Peyer's patch (tissue), 4 donors: ENCODE results near the gene ANO2. TPM values are rescaled to one million over a fixed set of nuclear protein-coding genes. Genes with fewer than 3 reads are reported as not detected.

Experiments
- DNase-seq, 3 donors: peaks; one replicate each; pipeline ENCODE4 v3.0.0-alpha.2; 2017 to 2019
- H3K27ac ChIP-seq, 4 donors: fragments of 200-600 bp; sonication (generic); one replicate each; pipeline ENCODE4 v1.5.1; 2016 to 2019
- H3K27me3 ChIP-seq, 2 donors: fragments of 200-600 bp; sonication (generic); one replicate each; pipeline ENCODE4 v1.5.1; 2019
- H3K36me3 ChIP-seq, 3 donors: fragments of 200-600 bp; sonication (generic); one replicate each; pipeline ENCODE4 v1.5.1; 2016 to 2019
- H3K4me1 ChIP-seq, 4 donors: fragments of 200-600 bp; sonication (generic); one replicate each; pipeline ENCODE4 v1.5.1; 2016 to 2019
- H3K4me3 ChIP-seq, 4 donors: fragments of 200-600 bp; sonication (generic); 1 replicate in 3 of 4; 2 replicates in 1 of 4; pipeline ENCODE4 v1.5.1; 2016 to 2019; ENCODE audit warnings: mild to moderate bottlenecking in 1 of 4
- H3K9me3 ChIP-seq, 4 donors: fragments of 200-600 bp; sonication (generic); one replicate each; pipeline ENCODE4 v1.5.1; 2016 to 2019; ENCODE audit warnings: mild to moderate bottlenecking in 1 of 4
- CTCF ChIP-seq, 6 experiments: fragments of 450-650 bp in 4 of 6; fragments of 200-600 bp in 2 of 6; sonication (generic) in 1 of 6; IDR thresholded peaks; one replicate each; pipeline ENCODE4 v1.5.1; 2017 to 2019; ENCODE audit warnings: antibody characterized with exemption in 6 of 6, mild to moderate bottlenecking in 3 of 6, moderate library complexity in 1 of 6
- POLR2A ChIP-seq, 2 donors: fragments of 450-650 bp; IDR thresholded peaks; one replicate each; pipeline ENCODE4 v1.5.1; 2017; ENCODE audit warnings: antibody characterized with exemption in 2 of 2, mild to moderate bottlenecking in 2 of 2, moderate library complexity in 2 of 2
- total RNA-seq, 4 donors: library from RNA; depleted of rRNA; stranded (reverse); fragments of >200 nt; gene quantifications; one replicate each; pipeline ENCODE4 v1.1.0, GENCODE V29; 2016

ANO2 gene
- total RNA-seq, 4 donors from 2014 or later = 0.53 to 23.9 (median 5.8) TPM

GRCh38 chr12:5985471-5985870, 40.4 kb upstream of the ANO2 start:
- TF ChIP-seq CTCF (IDR thresholded peaks at IDR 0.05) (no peak), POLR2A (IDR thresholded peaks at IDR 0.05) (no peak)
- H3K4me1 ChIP-seq = no peaks in the 10 kb centered on the region
- H3K9me3 ChIP-seq = no peaks in the 10 kb centered on the region
- no peak for DNase-seq
- no peak overlapping the region for H3K27ac ChIP-seq
- no peaks in the 10 kb centered on the region for H3K27me3 ChIP-seq
- no peaks in the 10 kb centered on the region for H3K36me3 ChIP-seq
- H3K4me3 ChIP-seq = no peak overlapping the region

GRCh38 chr12:5984873-5985272, 39.8 kb upstream of the ANO2 start:
- Histone ChIP-seq H3K4me1 (no peaks in the 10 kb centered on the region), H3K4me3 (no peak overlapping the region), H3K36me3 (no peaks in the 10 kb centered on the region), H3K27ac (no peak overlapping the region), H3K27me3 (no peaks in the 10 kb centered on the region), H3K9me3 (no peaks in the 10 kb centered on the region)
- no peak for DNase-seq
- TF ChIP-seq POLR2A (IDR thresholded peaks at IDR 0.05) = no peak
- no peak for TF ChIP-seq CTCF (IDR thresholded peaks at IDR 0.05)

GRCh38 chr12:5982106-5982505, 37.0 kb upstream of the ANO2 start:
- Histone ChIP-seq H3K36me3 (no peaks in the 10 kb centered on the region), H3K27ac (no peak overlapping the region), H3K4me3 (no peak overlapping the region), H3K4me1 (no peaks in the 10 kb centered on the region), H3K9me3 (no peaks in the 10 kb centered on the region), H3K27me3 (no peaks in the 10 kb centered on the region)
- no peak for DNase-seq
- TF ChIP-seq CTCF (IDR thresholded peaks at IDR 0.05) (no peak), POLR2A (IDR thresholded peaks at IDR 0.05) (no peak)

GRCh38 chr12:5977556-5977955, 32.5 kb upstream of the ANO2 start:
- no peaks in the 10 kb centered on the region for H3K27me3 ChIP-seq
- H3K4me3 ChIP-seq = no peak overlapping the region
- DNase-seq = no peak
- no peak overlapping the region for H3K27ac ChIP-seq
- no peak for TF ChIP-seq CTCF (IDR thresholded peaks at IDR 0.05)
- TF ChIP-seq POLR2A (IDR thresholded peaks at IDR 0.05) = no peak
- no peaks in the 10 kb centered on the region for H3K36me3 ChIP-seq
- H3K9me3 ChIP-seq = no peaks in the 10 kb centered on the region
- H3K4me1 ChIP-seq = no peaks in the 10 kb centered on the region

- no peak for DNase-seq
- Histone ChIP-seq H3K27ac (no peak overlapping the region), H3K4me1 (no peaks in the 10 kb centered on the region), H3K4me3 (no peak overlapping the region), H3K27me3 (no peaks in the 10 kb centered on the region), H3K9me3 (no peaks in the 10 kb centered on the region), H3K36me3 (no peaks in the 10 kb centered on the region)
- TF ChIP-seq POLR2A (IDR thresholded peaks at IDR 0.05) (no peak), CTCF (IDR thresholded peaks at IDR 0.05) (no peak)
Observed at GRCh38 chr12:5976711-5977110, 31.7 kb upstream of the ANO2 start.

GRCh38 chr12:5976196-5976595, 31.1 kb upstream of the ANO2 start:
- H3K4me1 ChIP-seq = no peaks in the 10 kb centered on the region
- H3K9me3 ChIP-seq = no peaks in the 10 kb centered on the region
- no peaks in the 10 kb centered on the region for H3K36me3 ChIP-seq
- H3K4me3 ChIP-seq = no peak overlapping the region
- no peaks in the 10 kb centered on the region for H3K27me3 ChIP-seq
- TF ChIP-seq CTCF (IDR thresholded peaks at IDR 0.05) = no peak
- TF ChIP-seq POLR2A (IDR thresholded peaks at IDR 0.05) = no peak
- DNase-seq = no peak
- H3K27ac ChIP-seq = no peak overlapping the region
